GM21576 (cell line): ENCODE results near the gene TFAP2B.

Source experiments
- ATAC-seq: cut with Tn5 transposase; IDR thresholded peaks from one replicate; pipeline ENCODE4 v1.9.1; 2021; ENCODE audit warnings: mild to moderate bottlenecking, moderate library complexity; ENCODE audit not compliant: unreplicated experiment

Gene TFAP2B

GRCh38 chr6:50846144-50846851 is 27.6 kb downstream of the TFAP2B start:
- no peak for ATAC-seq

- no peak for ATAC-seq
These were observed 28.1 kb downstream of the TFAP2B start for GRCh38 chr6:50846852-50847155.

GRCh38 chr6:50847890-50848594 is 29.4 kb downstream of the TFAP2B start:
- ATAC-seq: no peak

DNA sequence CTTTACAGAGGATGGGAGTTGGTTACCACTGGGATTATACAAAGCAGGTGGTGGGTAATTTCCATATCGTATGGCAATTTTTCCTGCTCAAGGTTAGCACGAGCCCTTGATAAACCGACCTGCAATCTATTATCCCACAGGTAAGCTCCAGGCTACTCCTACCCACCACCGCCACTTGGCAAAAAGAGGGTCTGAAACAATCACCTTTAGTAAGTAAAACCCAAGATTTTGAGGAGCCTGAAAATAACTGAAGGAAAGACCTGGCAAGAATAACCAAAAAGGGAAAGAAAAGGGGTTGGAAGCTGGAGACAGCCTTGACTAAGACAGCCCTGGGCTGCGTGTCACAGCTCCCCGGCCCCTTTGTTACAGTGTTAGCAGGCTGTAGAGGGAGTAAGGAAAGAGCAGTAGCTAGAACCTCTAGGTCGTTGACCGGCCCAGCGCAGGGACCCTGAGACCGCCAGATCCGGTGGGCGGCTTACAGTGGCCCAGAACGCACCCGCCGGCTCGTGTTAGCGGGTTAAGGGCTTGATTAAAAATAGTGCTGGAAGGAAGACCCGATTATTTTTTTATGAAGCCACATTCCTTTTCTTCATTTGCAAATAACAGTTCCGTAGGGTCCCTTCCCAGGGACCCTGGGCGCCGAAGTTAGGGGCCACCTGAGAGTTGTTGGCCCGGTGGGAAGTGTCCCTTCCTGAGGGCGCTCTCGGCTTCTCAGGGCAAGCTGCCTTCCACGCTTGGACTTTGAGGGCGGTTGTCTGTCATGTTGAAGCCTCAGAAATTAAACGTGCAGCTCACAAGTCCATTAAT is 30.5 kb downstream of the TFAP2B start:
- ATAC-seq: no peak

GRCh38 chr6:50849796-50850180 is 31.1 kb downstream of the TFAP2B start:
- no peak for ATAC-seq

DNA sequence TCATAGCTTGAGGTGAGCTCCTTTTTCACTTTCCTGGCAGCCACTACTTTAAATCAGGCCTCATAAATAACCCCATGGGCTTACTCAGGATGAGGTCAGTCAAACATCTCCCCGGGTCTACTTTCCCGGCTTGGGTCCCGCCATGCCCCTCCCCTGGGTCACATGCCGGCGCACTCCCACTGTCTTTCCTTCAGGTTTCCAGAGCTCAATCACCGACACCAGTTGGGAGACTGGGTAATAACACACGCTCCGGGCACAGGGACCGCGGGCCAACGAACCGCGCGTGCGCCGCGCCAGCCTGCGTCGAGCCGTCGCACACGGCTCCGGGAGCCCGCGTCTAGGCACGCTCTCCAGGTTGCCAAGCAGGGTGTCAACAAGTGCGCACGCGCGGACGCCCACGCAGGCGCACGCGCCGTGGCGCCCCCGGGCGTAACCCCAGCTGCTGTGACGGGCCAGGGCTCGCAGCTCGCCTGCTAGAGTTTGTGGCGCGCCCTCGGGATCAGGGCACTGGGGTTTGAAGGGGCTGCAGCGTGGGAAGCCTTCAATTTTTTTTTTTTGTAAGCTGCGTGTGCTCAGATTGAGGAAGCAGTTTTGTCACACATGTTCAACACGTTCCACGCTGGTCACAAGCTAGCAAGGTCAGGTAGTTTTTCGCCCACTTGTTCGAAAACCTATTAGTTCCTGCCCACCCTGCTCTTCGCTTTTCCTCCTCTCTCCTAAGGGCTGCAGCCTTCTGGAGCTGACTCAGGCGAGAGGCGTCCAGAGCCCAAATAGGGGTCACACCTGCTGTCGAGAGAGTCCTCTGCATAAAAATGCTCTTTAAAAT is 31.8 kb downstream of the TFAP2B start:
- ATAC-seq: no peak

- ATAC-seq: no peak
These were observed 32.6 kb downstream of the TFAP2B start for GRCh38 chr6:50851049-50851845.

- ATAC-seq: no peak
These were observed 35.3 kb downstream of the TFAP2B start for GRCh38 chr6:50853939-50854338.

DNA sequence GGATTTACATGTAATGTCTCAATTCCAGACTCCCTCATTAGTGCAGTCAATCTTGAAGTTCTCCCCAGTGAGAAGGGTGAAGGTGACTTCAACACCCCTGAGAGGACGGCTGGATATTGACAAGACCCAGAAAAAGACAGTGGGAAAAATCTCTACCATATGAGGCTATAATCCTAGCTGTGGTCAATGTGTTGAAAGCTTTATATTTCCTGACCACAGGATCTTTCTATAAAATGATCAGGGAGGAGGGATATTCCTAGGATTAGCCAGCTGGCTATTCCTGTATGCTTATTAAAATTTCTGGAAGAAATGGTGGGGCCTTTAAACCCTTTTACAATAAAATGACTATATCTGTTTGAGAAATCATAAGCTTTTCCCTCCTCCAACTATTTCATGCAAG is 43.0 kb downstream of the TFAP2B start:
- ATAC-seq: no peak

DNA sequence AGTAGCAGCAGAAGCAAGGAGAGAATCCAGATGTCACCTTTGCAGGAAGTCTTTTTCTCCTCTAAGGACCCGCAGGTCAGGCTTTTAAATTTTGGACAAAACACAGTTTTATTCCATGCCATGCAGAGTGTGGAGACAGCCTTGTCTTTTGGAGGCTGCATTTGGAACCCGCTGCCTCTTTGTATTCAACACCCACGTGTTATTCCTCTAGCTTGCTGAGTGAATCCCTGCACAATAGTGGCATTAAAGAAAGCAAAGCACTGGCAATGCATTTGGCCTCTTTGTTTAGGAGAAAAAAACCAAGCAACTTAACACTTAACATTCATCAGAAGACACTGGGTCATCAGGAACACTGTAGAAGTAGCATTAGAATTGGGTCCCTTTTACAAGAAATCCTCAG is 43.5 kb downstream of the TFAP2B start:
- ATAC-seq: no peak

DNA sequence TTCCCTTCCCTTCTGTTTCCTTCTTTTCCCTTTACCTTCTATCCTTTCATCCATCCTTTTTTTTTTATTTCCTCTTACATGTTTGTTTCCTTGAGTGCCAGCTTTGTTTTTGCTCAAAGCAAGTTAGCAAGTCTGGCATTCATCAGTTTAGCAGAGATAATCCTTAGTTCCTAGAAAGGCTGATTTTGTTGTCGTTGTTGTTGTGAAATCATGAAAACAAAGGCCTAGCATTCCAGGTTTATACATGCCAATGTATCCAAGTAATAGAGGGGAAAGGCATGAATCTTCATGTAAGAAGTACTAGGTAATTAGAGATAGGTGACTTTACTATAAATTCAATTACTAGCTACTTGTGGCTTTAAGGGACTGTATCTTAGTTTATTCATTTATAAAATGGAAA is 45.9 kb downstream of the TFAP2B start:
- no peak for ATAC-seq

- ATAC-seq: no peak
These were observed 49.8 kb downstream of the TFAP2B start for GRCh38 chr6:50868466-50868865.

DNA sequence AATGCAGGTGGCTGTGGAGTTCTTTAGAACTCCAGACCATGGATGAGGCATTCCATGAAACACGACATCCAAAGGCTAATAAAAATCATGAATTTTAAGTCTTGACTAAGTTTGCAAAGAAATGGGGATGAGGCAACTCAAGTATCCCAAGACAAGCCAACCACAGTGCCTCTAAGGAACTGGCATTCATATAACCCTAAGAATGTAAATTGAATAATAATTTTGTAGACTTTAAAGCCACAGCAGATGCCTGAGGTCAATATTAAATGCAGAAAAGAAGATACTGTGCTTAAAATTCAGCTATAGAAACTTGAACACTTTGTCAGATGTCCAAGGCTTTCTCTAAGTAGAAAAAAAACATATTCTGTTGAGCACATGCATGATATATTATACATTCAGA is 54.5 kb downstream of the TFAP2B start:
- no peak for ATAC-seq

DNA sequence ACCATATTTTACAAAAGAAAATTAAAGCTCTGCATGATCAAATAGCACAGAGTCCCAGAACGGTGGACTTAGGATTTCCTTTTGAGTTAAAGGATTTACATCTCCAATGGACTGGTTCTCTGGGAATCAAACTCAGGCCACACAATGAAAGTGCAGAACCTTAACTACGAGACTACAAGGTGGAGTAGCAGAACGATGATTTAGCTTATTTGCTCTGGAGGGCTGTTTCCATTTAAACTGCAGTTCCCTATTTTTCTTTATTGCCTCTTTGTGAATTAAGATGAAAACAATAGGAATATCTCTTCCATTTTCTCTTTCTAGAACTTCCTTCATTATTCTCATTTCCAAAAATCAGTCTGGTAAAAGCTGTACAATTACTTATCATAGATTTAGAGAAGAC is 65.7 kb downstream of the TFAP2B start:
- no peak for ATAC-seq

- no peak for ATAC-seq
These were observed 68.4 kb downstream of the TFAP2B start for GRCh38 chr6:50887112-50887511.

DNA sequence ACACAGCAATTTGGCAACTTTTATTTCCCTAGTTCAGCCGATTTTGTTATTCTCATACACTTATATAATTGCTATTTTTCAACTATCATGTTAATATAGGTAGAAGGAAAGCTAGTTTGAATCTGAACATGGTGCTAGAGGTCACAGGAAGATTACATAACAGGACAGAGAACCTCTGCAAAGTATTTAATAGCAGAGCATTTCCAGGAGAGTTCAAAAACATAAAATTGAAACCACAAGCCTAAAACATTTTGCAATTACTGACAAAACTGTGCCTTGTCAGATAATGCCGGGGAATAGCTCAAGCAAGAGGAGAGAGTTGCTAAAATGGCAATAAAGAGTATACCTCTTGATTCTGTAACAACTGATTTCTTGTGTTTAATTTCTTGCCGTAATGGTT is 70.8 kb downstream of the TFAP2B start:
- ATAC-seq: no peak

DNA sequence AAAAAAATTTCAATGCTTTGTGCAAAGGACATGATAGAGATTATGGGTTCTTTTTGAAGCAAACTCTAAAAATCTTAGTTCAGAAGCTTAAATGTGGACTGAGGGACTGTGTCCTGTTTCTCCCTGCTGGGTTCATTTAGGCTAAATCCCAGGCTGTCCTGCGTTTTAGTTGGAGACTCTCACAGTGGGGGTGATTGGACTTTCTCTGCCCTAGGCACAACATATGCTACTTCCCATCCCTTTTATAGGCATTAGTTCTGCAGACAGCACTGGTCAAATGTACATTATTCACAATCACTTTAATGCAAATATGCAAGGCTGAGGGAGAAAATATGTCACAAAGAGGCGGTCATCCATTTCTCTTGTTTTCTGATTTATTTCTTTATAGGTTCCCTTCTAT is 71.3 kb downstream of the TFAP2B start:
- ATAC-seq: no peak

DNA sequence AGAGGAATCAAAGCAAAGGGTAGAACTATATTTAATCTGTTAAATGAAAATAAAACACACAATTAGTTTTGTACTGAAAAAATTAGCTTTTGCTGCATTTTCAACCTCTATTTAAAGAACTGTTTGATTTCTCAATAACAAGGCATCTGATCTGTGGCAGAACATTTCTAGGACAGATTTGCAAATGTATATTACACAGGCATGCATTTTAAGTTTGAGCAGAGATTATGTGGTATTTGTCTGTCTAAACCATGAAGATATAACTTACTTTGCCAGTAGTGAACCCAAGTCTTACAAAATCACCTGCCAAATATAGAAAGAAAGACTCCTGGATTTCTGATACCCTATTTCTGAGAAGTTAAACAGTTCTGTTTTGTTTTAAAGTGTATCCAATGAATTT is 71.9 kb downstream of the TFAP2B start:
- ATAC-seq: no peak

- ATAC-seq: no peak
These were observed 72.6 kb downstream of the TFAP2B start for GRCh38 chr6:50891290-50891689.
